HG02973 (cell line): Measurements from ENCODE around the gene FYTTD1.
A peak's percentile ranks its signal among the peaks of the same experiment; 100 is the strongest.

Source experiments
- ATAC-seq: cut with Tn5 transposase; IDR thresholded peaks from one replicate; pipeline ENCODE4 v1.9.1; 2021; ENCODE audit warnings: moderate library complexity; ENCODE audit not compliant: unreplicated experiment

FYTTD1 gene

GRCh38 chr3:197833930-197834715 is 84.4 kb downstream of the FYTTD1 start:
- ATAC-seq, result peak; percentile 50

GRCh38 chr3:197835509-197835908 is 85.8 kb downstream of the FYTTD1 start:
- ATAC-seq, result no peak

GRCh38 chr3:197836244-197836643 is 86.6 kb downstream of the FYTTD1 start:
- no peak for ATAC-seq
